Raji (cell line): ENCODE measurements around the gene LEPROT.
A peak's percentile ranks its signal among the peaks of the same experiment; 100 is the strongest.

Experiments
- POLR2A ChIP-seq: IDR thresholded peaks from 2 replicates; pipeline ENCODE4 v1.6.1; 2011; ENCODE audit warnings: low read depth, low read length, control low read depth; ENCODE audit not compliant: insufficient read depth

Gene LEPROT

GRCh38 chr1:65420590-65421350, at the start of gene LEPROT, which contains the start of gene LEPR:
LEPROT (plus strand) TSS chr1:65420668; CDS start chr1:65420725, 57 bp downstream.
LEPR (plus strand) TSS chr1:65420668; CDS start chr1:65565566, 144,898 bp downstream.
- peak; percentile 81 for TF ChIP-seq POLR2A

GRCh38 chr1:65371544-65371943, 48.9 kb upstream of the LEPROT start:
- no peak for TF ChIP-seq POLR2A

GRCh38 chr1:65372557-65372956, 47.9 kb upstream of the LEPROT start:
- TF ChIP-seq POLR2A, result no peak

GRCh38 chr1:65377496-65378246, 42.8 kb upstream of the LEPROT start:
- no peak for TF ChIP-seq POLR2A

- TF ChIP-seq POLR2A, result no peak
Measured at GRCh38 chr1:65378247-65378946, 42.1 kb upstream of the LEPROT start.

DNA sequence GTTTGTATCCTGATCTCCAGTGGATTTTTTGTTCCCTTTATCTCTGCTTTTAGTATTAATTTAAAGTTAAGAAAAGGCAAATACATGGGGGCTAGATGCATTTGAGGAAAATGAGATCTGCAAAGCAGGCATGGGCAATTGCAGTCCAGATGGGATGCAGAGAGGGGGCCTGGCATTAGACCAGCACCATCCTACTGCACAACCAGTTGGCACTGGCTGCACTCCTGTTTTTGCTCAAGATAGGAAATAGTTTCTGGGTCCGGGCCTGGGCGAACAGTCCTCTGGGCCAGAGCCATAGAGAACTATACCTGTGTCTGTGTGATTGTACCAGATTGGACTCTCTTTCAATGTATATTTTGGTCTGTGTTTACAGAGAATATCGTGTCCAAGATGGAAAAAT, 34.0 kb upstream of the LEPROT start:
- TF ChIP-seq POLR2A, result no peak

DNA sequence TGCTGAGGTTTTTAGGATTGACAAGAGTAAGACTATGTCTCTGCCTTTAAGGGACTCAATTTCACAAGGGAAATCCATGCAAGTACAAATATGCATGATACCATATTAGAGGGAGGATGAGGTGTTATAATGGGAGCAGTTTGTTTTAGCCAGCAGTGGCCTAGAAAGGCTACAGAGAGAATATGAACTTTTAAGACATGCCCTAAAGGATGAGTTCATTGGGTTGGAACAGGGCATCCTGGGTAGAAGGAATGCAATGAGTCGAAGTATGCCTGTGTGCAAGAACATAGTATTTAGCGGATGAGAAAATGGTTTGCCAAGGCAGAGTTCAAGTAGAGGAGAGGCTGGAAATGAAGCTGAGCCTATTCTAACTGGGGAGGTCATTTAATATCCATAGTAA, 32.6 kb upstream of the LEPROT start:
- TF ChIP-seq POLR2A, result no peak

DNA sequence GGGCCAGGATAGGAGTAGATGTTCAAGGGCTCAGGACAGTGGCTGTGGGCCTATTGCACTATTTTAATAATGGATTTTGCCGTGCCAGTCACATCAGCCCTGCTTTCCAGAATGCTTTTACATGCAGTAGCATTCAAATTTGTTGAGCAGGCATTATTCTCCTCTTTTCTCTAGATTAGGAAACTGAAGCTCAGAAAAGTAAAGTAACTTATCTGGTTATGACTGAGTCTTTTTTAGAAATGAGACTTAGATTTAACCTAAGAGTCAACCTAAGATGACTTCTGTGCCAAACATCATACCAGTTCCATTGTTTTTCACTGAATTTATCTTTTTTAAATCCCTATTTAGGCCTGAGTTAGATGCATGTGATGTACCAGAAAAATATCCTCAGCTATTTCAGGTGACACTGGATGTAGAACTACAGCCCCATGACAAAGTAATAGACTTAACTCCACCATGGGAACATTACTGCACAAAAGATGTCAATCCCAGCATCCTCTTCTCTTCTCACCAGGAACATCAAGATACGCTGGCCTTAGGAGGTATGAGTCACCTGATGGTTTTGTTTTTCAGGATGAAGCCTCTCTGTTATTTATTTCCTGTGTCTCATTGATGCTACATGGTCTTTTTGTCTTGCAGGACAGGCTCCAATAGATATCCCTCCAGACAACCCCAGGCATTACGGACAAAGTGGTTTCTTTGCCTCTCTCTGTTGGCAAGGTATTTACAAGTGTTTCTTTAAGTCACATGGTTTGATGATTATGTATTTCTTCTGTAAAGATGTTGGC, 31.4 kb upstream of the LEPROT start:
- TF ChIP-seq POLR2A, result no peak

DNA sequence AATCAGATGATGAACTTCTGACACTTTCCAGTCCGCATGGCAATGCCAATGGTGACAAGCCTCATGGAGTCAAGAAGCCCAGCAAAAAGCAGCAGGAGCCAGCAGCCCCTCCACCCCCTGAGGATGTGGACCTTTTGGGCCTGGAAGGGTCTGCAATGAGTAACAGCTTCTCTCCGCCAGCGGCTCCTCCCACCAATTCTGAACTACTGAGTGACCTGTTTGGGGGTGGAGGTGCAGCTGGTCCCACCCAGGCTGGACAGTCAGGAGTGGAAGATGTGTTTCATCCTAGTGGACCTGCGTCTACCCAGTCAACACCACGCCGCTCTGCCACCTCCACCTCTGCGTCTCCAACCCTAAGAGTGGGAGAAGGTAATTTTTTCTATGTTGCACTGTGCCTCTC, 28.0 kb upstream of the LEPROT start:
- TF ChIP-seq POLR2A, result no peak

DNA sequence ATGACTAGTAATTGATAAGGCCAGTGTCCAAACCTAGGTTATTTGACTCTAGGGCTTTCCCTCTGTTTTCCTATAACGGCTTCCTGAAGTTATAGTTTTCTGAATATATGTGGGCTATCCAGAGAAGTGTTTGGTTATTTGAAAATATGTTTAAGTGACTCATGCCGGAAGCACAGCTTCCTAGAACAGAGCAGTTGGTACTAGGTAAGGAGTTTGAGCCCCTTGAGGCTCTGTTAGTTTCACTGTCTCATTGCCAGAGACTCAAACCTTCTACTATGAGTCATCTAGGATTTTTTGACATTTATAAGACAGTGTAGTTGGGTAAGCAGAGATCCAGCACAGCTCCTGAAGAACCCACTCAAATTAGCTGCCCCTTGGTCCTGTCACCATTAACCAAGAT, 27.1 kb upstream of the LEPROT start:
- TF ChIP-seq POLR2A, result no peak

- no peak for TF ChIP-seq POLR2A
Measured at GRCh38 chr1:65393928-65394327, 26.5 kb upstream of the LEPROT start.

DNA sequence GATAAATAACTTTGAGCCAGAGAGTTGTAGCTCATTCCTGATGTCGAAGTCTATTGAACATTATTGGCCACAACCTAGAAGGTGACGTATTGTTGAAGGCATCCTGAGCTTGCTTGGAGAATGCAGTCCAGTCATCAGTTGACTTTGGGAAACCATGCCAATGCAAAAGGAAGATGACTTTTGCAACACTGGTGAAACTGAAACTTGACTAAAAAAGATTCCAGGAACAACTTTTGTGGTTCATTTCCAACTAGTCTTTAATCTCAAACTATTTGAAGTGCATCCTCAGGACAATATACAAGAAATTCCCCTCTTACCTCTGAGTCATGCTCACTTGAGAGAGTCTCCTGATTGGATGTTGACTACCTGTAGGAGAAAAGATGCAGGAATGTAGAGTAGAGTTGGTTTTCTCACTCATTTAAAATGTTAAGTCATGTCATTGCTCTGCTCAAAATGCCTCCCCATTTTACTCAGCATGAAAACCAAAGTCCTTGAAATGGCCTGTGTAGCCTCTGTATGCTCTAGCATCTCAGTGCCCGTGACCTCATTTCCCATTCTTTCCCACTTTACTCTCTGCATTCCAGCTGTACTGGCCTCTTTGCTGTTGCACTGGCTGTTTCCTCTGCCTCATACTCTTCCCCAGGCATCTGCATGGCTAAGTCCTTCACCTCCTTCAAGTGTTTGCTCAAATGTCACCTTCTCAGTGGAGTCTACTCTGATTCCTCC, 24.4 kb upstream of the LEPROT start:
- TF ChIP-seq POLR2A, result no peak

DNA sequence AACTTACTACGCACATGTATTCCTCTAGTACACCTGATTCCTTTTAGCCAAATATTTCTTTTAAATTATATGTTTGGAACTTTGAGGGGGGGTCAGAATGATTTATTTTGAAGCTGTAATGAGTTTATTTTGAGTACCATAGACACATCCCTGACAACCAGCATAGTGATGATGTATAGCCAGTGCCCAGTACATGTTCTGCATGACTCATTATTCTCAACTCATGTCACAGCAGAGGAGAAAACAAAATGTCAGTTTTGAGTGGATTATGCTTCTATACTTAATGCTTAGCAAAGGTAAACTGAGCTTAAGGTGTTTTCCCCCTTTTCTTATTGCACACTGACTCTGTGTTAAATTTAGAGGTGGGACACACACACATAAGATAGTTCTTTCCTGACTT, 22.4 kb upstream of the LEPROT start:
- no peak for TF ChIP-seq POLR2A

- no peak for TF ChIP-seq POLR2A
Measured at GRCh38 chr1:65399003-65399402, 21.5 kb upstream of the LEPROT start.
